HG03457 (cell line): ENCODE results near the gene UBE2C.
"Not testable (repeated sequence)": the region's sequence is repeated elsewhere in the genome, so short reads cannot be mapped to it uniquely, and the experiment has no call there.

Experiments used
- ATAC-seq: cut with Tn5 transposase; IDR thresholded peaks from one replicate; pipeline ENCODE4 v1.9.1; 2021; ENCODE audit warnings: moderate number of reproducible peaks; ENCODE audit not compliant: unreplicated experiment

Gene UBE2C

GRCh38 chr20:45829673-45830106 is 17.2 kb downstream of the UBE2C start:
- not testable (repeated sequence) for ATAC-seq

DNA sequence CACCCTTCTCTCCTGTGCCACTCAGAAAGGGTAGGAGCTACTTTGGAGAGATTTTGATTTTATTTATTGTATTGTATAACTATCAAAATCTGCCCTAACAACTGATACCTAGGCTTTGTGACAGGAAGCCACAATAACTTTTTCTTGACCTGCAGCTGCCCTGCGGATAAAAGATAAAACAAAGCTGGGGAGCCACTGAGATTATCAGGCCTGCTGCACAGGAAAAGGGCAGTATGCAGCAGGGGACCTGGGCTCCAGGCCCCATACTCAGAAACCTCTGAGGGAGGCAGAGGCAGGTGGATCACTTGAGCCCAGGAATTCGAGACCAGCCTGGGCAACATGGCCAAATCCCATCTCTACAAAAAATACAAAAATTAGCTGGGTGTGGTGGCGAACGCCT is 20.2 kb downstream of the UBE2C start:
- no peak for ATAC-seq

- ATAC-seq, result no peak
Observed at GRCh38 chr20:45833030-45833882, 20.8 kb downstream of the UBE2C start, which contains the start of gene SNX21. TSS of gene SNX21 (plus strand) at chr20:45833799. CDS start at chr20:45833920, 121 bp downstream.

DNA sequence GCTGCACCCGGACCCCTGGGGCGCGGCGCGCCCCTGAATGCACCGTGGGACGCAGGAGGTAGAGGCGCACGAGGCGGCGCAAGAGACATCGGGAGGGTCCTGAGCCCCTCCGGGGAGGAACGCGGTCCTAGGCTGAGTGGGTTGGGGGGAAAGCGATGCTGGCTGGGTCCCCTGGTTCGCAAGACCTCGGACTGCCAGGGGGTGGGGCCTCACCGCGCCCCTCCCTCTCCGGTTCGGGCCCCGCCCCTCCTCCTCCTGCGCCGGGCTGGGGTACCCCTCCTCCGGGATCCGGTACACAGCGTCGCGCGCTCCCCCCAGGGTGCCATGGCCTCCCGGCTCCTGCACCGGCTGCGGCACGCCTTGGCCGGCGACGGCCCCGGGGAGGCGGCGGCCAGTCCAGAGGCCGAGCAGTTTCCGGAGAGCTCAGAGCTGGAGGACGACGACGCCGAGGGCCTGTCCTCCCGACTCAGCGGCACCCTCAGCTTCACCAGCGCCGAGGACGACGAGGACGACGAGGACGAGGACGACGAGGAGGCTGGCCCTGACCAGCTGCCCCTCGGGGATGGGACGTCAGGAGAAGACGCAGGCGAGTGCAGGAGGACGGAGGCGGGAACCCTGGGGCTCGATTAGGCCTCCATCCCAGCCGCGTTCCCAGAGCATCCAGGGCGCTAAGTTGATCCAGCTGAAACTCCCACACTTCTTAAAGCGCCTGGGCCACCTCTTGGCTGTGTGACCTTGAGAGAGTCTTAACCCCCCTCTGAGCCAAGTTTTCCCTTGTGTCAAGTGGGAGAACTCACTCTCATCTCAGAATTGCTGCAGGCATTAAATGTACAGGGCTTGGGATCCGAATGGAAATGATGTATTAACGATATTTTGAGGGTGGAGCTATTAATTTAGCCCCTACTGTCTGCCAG is 21.7 kb downstream of the UBE2C start:
- ATAC-seq, result no peak

DNA sequence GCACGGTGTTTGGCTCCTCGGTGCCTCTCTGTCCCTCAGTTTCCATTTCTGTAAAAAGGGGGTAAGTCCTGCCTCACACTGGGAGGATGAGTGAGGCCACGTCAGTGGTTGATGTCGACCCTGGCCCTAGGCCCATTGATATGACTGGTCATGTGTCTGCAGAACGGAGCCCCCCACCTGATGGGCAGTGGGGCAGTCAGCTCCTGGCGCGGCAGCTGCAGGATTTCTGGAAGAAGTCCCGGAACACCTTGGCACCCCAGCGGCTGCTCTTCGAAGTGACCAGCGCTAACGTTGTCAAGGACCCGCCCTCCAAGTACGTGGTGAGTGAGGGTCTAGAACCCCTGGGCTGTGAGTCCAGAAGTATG is 22.3 kb downstream of the UBE2C start:
- no peak for ATAC-seq

GRCh38 chr20:45835329-45835765 is 22.9 kb downstream of the UBE2C start:
- ATAC-seq, result no peak

DNA sequence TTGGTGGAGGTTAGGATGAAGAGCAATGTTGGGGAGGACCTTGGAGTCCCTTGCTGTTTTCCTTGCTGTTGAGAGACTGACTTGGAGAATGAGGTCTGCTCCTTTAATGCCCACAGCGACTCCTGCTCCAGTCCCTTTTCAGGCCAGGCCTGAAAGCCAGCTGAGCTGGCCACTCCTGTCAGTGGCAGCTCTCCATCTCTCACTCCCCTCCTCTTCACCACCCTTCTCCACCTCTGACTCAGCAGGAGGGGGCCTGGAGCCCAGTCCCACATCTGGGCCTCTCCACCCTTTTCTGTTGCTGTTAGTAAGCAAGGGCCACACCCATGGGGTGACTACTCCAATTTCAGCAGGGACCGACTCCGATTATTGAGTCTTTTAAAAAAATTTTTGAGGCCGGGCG is 23.4 kb downstream of the UBE2C start:
- ATAC-seq, result no peak

- no peak for ATAC-seq
Observed at GRCh38 chr20:45836841-45837240, 24.4 kb downstream of the UBE2C start.

DNA sequence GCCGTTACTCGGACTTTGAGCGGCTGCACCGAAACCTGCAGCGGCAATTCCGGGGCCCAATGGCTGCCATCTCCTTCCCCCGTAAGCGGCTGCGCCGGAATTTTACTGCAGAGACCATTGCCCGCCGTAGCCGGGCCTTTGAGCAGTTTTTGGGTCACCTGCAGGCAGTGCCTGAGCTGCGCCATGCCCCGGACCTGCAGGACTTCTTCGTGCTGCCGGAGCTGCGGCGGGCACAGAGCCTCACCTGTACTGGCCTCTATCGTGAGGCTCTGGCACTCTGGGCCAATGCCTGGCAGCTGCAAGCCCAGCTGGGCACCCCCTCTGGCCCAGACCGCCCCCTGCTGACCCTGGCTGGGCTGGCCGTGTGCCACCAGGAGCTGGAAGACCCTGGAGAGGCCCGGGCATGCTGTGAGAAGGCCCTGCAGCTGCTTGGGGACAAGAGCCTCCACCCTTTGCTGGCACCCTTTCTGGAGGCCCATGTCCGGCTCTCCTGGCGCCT is 28.3 kb downstream of the UBE2C start:
- no peak for ATAC-seq

DNA sequence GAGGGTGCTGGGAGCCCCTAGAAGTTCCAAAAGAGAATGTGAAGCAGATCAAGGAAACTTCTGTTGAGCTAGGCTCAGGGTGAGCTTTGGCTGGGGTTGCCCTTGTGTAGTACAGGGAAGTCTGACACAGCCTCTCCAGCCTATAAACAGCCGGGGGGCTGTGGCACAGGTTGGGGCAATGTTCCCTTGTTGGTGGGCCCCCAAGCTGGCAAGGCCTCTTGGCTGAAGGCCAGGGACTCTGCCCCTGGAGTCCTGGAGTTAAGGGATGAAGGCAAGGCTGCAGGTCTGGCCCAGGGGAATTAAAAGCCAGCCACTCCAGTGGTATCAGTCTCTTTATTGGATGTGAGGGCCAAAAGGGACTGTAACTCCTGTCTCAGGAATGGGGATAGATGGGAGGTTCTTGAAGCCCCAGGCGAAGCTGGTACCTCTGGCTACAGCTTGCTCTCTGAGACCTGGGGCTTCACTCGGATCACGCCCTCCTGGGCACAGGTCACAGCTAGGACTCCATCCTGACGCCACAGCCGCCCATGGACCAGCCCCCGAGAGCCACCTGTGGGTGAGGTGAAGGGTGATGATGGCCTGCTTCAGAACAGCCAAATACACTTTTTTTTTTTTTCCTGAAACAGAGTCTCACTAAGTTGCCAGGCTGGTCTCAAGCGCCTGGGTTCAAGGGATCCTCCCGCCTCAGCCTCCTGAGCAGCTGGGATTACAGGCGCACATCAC is 29.1 kb downstream of the UBE2C start:
- ATAC-seq, result no peak

DNA sequence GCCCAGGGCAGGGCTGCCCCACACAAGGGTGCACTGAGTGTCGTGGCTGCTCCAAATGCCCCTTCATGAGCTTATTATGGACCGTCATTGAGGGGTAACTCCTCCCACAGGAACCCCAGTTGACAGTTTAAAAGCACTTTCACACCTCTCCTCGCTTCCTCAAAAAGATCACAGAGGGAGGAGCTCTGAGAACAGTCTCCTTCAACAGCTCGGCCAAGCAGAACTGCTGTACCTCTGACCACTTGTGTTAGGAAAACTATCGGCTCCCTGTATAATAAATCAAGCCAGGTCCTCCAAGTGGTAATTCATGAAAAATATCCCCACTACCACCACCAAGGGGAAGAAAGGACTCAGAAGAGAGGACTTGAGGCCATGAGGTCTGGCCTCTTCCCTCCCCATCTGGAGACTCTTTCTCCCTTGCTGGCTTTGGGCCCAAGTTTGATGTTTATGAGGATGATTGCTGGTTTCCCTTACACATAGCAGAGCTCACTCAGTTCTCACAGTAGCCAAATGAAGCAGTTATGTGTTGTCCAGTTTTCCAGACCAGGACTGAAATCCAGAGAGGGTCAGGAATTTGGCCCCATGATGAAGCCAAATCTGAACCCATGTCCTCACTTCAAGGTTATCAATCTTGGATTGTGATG is 29.8 kb downstream of the UBE2C start:
- no peak for ATAC-seq

DNA sequence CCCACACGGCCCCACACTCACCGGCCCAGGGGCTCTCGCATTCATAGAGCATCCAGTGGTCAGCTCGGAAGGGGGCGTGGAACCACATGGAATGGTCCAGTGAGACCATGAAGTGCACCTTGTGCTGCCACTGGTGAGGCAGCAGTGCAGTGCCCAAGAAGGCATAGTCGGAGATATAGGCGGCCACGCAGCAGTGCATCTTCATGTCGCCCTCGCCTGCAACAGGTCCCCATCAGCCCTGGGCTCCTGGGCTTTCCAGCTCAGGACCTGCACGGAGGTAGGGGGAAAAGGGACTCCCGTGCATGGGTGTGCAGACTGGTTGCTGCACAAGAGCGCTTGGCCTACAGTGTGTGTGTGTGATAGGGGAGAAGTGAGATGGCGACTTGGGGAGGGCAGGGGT is 31.1 kb downstream of the UBE2C start:
- ATAC-seq, result no peak

- no peak for ATAC-seq
Observed at GRCh38 chr20:45845452-45845851, 33.0 kb downstream of the UBE2C start.

- no peak for ATAC-seq
Observed at GRCh38 chr20:45848421-45848820, 36.0 kb downstream of the UBE2C start.

- ATAC-seq, result no peak
Observed at GRCh38 chr20:45848969-45849582, 36.6 kb downstream of the UBE2C start.

DNA sequence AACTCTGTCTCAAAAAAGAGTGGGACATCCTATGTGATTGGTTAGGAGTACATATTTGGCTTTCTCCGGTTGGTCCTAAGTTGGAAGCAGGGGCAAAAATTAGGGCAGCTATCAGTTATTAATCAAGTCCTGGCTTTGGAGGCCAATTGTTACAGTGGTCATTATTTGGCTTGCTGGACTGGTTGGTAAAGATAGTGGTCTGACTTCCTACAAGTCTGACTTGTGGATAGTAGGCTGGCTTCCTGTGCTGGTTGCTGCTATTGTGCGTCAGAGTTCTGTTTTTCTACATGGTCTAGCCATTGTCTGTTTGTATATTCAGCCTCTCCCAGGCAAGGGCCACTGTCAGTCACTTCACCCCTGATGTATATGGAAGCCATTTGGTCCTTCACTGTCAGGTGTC is 37.8 kb downstream of the UBE2C start:
- no peak for ATAC-seq

DNA sequence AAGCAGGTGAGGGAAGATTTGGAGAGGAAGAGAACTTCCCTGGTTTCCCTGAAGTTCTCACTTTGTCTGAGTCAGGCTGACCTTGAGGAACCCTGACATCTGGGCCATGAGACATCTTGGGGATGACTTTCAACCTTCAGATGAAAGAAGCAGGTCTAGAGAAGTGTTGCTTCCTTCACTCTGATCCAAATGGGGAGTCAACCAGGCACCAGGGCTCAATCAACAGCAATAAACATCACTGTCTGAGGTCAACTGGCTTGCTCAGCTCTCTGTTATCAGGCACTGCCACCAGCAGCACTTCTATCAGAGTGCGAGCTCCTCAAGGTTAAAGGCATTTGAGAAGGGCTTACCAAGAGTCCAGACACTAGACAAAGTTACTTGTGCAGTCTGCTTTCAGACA is 38.5 kb downstream of the UBE2C start:
- no peak for ATAC-seq

DNA sequence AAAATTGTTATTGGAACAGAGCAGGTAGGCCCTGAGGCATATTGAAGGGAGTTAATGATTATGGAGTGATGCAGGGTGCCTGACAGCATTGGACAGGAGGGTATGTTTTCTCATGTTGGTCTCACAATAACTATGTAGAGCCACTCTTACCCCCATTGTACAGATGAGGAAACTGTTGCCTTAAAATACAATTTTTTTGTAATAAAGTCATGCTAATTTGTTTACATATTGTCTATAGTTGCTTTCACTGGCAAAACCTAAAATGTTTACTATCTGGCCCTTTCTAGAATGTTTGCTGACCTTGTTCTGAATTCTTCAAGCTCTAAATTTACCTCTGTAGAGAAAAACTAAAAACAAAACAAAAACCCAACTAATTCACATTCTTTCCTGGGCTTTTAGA is 39.1 kb downstream of the UBE2C start:
- ATAC-seq, result no peak

GRCh38 chr20:45852326-45852725 is 39.9 kb downstream of the UBE2C start:
- ATAC-seq, result no peak

- ATAC-seq, result no peak
Observed at GRCh38 chr20:45853484-45853883, 41.0 kb downstream of the UBE2C start.
